ENCODE data around the gene TARBP2.

- TF ChIP-seq POLR2A (IDR thresholded peaks at IDR 0.05; ENCODE audit: extremely low read depth, insufficient read length) (no peak), CTCF (IDR thresholded peaks at IDR 0.05; ENCODE audit: low read depth, low read length) (no peak), MAX (IDR thresholded peaks at IDR 0.05; ENCODE audit: low read depth, low read length) (no peak), MYC (IDR thresholded peaks at IDR 0.05; ENCODE audit: low read depth, low read length) (no peak)
Observed at GRCh38 chr12:53472056-53472582, 29.0 kb upstream of the TARBP2 start.
